Neuronal stem cell (in vitro differentiated cells): Measurements from ENCODE around the gene SGSM1. TPM values are rescaled to one million over a fixed set of nuclear protein-coding genes. Genes with fewer than 3 reads are reported as not detected.

Experiments used
- DNase-seq: peaks from one replicate; pipeline ENCODE4 v3.0.0-alpha.2; 2013; ENCODE audit warnings: low spot score
- H2AFZ ChIP-seq: one replicate; pipeline ENCODE4 v1.6.1; 2013; ENCODE audit warnings: mild to moderate bottlenecking, low read length, inconsistent platforms
- H2AK5ac ChIP-seq: 2 replicates; pipeline ENCODE4 v1.6.1; 2013; ENCODE audit warnings: low read depth, mild to moderate bottlenecking, inconsistent platforms, low read length, moderate library complexity, mixed read lengths
- H2BK120ac ChIP-seq: 2 replicates; pipeline ENCODE4 v1.6.1; 2013; ENCODE audit warnings: low read depth, mild to moderate bottlenecking, inconsistent platforms, low read length, moderate library complexity, mixed read lengths
- H2BK12ac ChIP-seq: one replicate; pipeline ENCODE4 v1.6.1; 2013; ENCODE audit warnings: low read length, inconsistent platforms
- H2BK15ac ChIP-seq: 2 replicates; pipeline ENCODE4 v1.6.1; 2013; ENCODE audit warnings: mild to moderate bottlenecking, low read length, inconsistent platforms, mixed read lengths
- H2BK5ac ChIP-seq: one replicate; pipeline ENCODE4 v1.6.1; 2013; ENCODE audit warnings: inconsistent platforms, mild to moderate bottlenecking, low read length, moderate library complexity
- H3K14ac ChIP-seq: one replicate; pipeline ENCODE4 v1.6.1; 2013; ENCODE audit warnings: low read length, inconsistent platforms
- H3K18ac ChIP-seq: 2 replicates; pipeline ENCODE4 v1.6.1; 2013; ENCODE audit warnings: low read length, inconsistent platforms
- H3K23ac ChIP-seq: 2 replicates; pipeline ENCODE4 v1.6.1; 2013; ENCODE audit warnings: low read depth, mild to moderate bottlenecking, mixed read lengths, low read length, inconsistent platforms; ENCODE audit not compliant: poor library complexity
- H3K27ac ChIP-seq: replicated peaks from 3 replicates; pipeline ENCODE4 v1.5.1; 2013; ENCODE audit warnings: low read length, inconsistent platforms
- H3K27me3 ChIP-seq, 3 experiments: 2 replicates each; pipeline ENCODE4 v1.6.1; 2013; ENCODE audit warnings: low read length in 3 of 3, mild to moderate bottlenecking in 2 of 3, inconsistent platforms in 1 of 3, low read depth in 1 of 3, mixed read lengths in 1 of 3, moderate library complexity in 1 of 3; ENCODE audit not compliant: control insufficient read depth in 3 of 3, insufficient read depth in 3 of 3
- H3K36me3 ChIP-seq, 2 donors: replicated peaks in 1 of 2; 2 replicates each; pipeline ENCODE4 v1.6.1; 2013; ENCODE audit warnings: low read length in 2 of 2; ENCODE audit not compliant: control insufficient read depth in 2 of 2, insufficient read depth in 2 of 2
- H3K4ac ChIP-seq: 2 replicates; pipeline ENCODE4 v1.6.1; 2013; ENCODE audit warnings: inconsistent platforms, mild to moderate bottlenecking, low read length, moderate library complexity
- H3K4me1 ChIP-seq, 2 donors: 1 replicate in 1 of 2; 2 replicates in 1 of 2; pipeline ENCODE4 v1.6.1; 2013; ENCODE audit warnings: low read length in 2 of 2, low read depth in 1 of 2; ENCODE audit not compliant: control insufficient read depth in 2 of 2, insufficient read depth in 1 of 2
- H3K4me2 ChIP-seq: one replicate; pipeline ENCODE4 v1.6.1; 2013; ENCODE audit warnings: mild to moderate bottlenecking, low read length, inconsistent platforms; ENCODE audit not compliant: insufficient read depth, poor library complexity, severe bottlenecking
- H3K4me3 ChIP-seq, 2 donors: 2 replicates each; pipeline ENCODE4 v1.5.1; 2013; ENCODE audit warnings: low read length in 2 of 2, mild to moderate bottlenecking in 2 of 2, inconsistent platforms in 1 of 2, moderate library complexity in 1 of 2
- H3K79me1 ChIP-seq: one replicate; pipeline ENCODE4 v1.6.1; 2013; ENCODE audit warnings: low read depth, mild to moderate bottlenecking, inconsistent platforms, low read length, moderate library complexity
- H3K9ac ChIP-seq: one replicate; pipeline ENCODE4 v1.6.1; 2013; ENCODE audit warnings: mild to moderate bottlenecking, low read depth, low read length, inconsistent platforms; ENCODE audit not compliant: poor library complexity
- H3K9me3 ChIP-seq, 2 donors: replicated peaks in 1 of 2; 2 replicates each; pipeline versions ENCODE3 to v1.6.1; 2013; ENCODE audit warnings: low read length in 2 of 2, mild to moderate bottlenecking in 2 of 2, inconsistent platforms in 1 of 2, low read depth in 1 of 2, mixed read lengths in 1 of 2, moderate library complexity in 1 of 2; ENCODE audit not compliant: control insufficient read depth in 2 of 2, insufficient read depth in 1 of 2
- H4K8ac ChIP-seq: one replicate; pipeline ENCODE4 v1.6.1; 2013; ENCODE audit warnings: low read depth, mild to moderate bottlenecking, inconsistent platforms, low read length, moderate library complexity
- H4K91ac ChIP-seq: one replicate; pipeline ENCODE4 v1.6.1; 2013; ENCODE audit warnings: low read length, low read depth, mild to moderate bottlenecking, inconsistent platforms; ENCODE audit not compliant: poor library complexity
- WGBS, 2 donors: extraction: QIAGEN DNeasy Blood & Tissue Kit; methylation state at CpG; one replicate each; pipeline ENCODE4 v1.1.7; 2013; ENCODE audit warnings: missing lambda C conversion rate in 2 of 2, mixed read lengths in 1 of 2; ENCODE audit not compliant: insufficient read length in 2 of 2, insufficient replicate concordance in 1 of 2; ENCODE audit errors: extremely low coverage in 2 of 2; 5-methylcytosine and 5-hydroxymethylcytosine counted together
- polyA plus RNA-seq, 2 experiments: library from polyadenylated mRNA; stranded (reverse); fragments of 200-250 nt; gene quantifications; one replicate each; pipeline ENCODE4 v1.2.3, GENCODE V29; 2013

Gene SGSM1, protein sequence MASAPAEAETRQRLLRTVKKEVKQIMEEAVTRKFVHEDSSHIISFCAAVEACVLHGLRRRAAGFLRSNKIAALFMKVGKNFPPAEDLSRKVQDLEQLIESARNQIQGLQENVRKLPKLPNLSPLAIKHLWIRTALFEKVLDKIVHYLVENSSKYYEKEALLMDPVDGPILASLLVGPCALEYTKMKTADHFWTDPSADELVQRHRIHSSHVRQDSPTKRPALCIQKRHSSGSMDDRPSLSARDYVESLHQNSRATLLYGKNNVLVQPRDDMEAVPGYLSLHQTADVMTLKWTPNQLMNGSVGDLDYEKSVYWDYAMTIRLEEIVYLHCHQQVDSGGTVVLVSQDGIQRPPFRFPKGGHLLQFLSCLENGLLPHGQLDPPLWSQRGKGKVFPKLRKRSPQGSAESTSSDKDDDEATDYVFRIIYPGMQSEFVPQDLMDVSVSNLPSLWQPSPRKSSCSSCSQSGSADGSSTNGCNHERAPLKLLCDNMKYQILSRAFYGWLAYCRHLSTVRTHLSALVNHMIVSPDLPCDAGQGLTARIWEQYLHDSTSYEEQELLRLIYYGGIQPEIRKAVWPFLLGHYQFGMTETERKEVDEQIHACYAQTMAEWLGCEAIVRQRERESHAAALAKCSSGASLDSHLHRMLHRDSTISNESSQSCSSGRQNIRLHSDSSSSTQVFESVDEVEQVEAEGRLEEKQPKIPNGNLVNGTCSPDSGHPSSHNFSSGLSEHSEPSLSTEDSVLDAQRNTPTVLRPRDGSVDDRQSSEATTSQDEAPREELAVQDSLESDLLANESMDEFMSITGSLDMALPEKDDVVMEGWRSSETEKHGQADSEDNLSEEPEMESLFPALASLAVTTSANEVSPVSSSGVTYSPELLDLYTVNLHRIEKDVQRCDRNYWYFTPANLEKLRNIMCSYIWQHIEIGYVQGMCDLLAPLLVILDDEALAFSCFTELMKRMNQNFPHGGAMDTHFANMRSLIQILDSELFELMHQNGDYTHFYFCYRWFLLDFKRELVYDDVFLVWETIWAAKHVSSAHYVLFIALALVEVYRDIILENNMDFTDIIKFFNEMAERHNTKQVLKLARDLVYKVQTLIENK
- 2.0 TPM for polyA plus RNA-seq (2013, experiment 1 of 2)
- polyA plus RNA-seq (2013, experiment 2 of 2), result 1.6 TPM

DNA sequence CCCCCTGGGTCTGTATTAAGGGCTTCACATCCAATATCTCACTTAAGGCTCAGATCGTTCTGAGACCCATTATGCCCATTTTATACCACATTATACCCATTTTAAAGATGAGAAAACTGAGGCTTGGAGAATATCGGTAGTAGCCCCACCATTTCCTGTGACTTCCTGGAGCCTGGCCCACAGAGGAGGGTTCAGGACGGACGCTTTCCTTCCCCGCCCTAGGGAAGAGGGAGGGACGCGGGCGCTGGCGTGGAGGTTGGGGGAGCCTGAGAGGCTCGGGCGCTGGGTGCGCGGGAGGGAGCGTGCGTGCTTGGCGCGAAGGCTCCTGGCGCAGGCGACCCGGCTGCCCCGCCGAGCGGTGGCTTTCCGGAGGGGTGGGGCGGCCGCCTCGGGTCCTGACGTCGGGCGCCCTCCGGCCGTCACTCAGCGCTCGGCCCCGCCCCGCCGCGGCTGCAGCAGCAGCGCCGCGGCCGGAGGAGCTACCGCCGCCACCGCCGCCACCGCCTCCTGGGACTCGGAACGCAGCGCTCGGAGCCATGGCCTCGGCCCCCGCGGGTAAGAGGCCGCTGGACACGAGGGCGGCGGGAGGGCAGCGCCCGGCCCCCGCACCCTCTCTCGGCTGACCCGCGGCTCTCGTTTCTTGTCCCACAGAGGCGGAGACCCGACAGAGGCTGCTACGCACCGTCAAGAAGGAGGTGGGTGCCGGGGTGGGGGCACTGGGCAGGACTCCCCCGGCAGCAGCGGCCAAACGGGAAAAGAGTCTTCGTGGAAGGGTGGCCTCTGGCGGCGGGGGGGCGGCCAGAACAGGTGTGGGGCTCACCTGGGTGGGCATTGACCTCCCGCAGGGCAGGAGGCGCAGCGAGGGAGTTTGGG lies at the start of gene SGSM1:
SGSM1 (plus strand) TSS at position 422 of the 873 bp plus-strand sequence; CDS start at position 537, 115 bp downstream.
- Histone ChIP-seq H3K14ac (peak within 1 kb of the TSS; percentile 23), H3K27ac (no peak within 1 kb of the TSS), H3K4me3 (peak within 1 kb of the TSS; percentile 49 to 86), H2AK5ac (peak within 1 kb of the TSS; percentile 73), H3K9ac (peak within 1 kb of the TSS; percentile 88), H2BK15ac (peak within 1 kb of the TSS; percentile 76), H3K27me3 (peaks cover 0 to 21% (median 8%) of the 10 kb centered on the region in 3 experiments), H3K18ac (peak within 1 kb of the TSS; percentile 98), H2BK12ac (peak within 1 kb of the TSS; percentile 42), H3K79me1 (no peaks in the 10 kb centered on the region), H2BK5ac (peak within 1 kb of the TSS; percentile 55), H3K23ac (peak within 1 kb of the TSS; percentile 36), H2AFZ (peak within 1 kb of the TSS; percentile 98), H4K8ac (no peak within 1 kb of the TSS), H4K91ac (peak within 1 kb of the TSS; percentile 14), H3K36me3 (no peaks in the 10 kb centered on the region), H3K4me1 (peaks cover 4 to 20% of the 10 kb centered on the region in 2 donors), H3K9me3 (no peaks in the 10 kb centered on the region), H3K4me2 (peak within 1 kb of the TSS; percentile 95), H3K4ac (no peak within 1 kb of the TSS), H2BK120ac (no peak within 1 kb of the TSS)
- no CpG with 5 or more reads among the region's 80 CpGs for WGBS, 2 donors
- DNase-seq, result peak; percentile 82

DNA sequence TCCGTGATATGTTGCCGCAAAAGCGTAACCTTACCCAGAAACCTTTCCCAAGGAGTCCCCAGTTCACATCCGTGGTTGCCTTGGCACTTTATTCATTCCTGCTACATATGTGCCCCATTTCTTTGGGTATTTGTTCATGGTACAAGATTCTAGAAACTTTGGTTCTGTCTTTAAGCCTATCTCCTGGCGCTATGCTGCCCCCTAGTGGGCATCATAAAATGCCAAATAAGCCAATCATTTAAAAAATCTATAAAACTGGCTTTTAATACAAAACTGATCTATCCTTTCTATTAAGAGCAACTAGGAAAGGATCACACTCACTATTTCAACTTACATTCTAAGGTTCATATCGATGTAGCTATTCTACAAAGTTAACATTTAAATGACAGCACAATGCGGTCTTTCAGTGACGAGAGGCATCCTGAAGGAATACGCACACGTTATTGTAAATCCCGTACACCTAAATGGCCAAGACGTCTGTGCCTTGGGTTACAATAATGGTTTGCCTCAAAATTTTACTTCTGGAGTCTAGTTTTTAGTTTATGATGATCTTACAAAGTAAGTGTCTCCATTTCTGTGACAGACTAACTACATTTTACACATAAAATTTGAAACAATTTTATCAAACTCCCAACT lies 47.7 kb upstream of the SGSM1 start:
- H3K4me2 ChIP-seq, result no peak overlapping the region
- H2BK120ac ChIP-seq, result no peak overlapping the region
- H2AFZ ChIP-seq, result no peak overlapping the region
- no peak overlapping the region for H4K91ac ChIP-seq
- H3K4me1 ChIP-seq, result peaks cover 0 to 4% of the 10 kb centered on the region in 2 donors
- no peak overlapping the region for H2BK12ac ChIP-seq
- H3K4me3 ChIP-seq, result no peak overlapping the region
- H3K27ac ChIP-seq, result no peak overlapping the region
- no CpG with 5 or more reads among the region's 12 CpGs for WGBS, 2 donors
- no peaks in the 10 kb centered on the region for H3K9me3 ChIP-seq
- H3K23ac ChIP-seq, result no peak overlapping the region
- no peak overlapping the region for H3K9ac ChIP-seq
- H3K18ac ChIP-seq, result no peak overlapping the region
- DNase-seq, result peak; percentile 53
- H3K4ac ChIP-seq, result no peak overlapping the region
- H4K8ac ChIP-seq, result no peak overlapping the region
- no peaks in the 10 kb centered on the region for H3K27me3 ChIP-seq
- no peak overlapping the region for H2AK5ac ChIP-seq
- H2BK15ac ChIP-seq, result no peak overlapping the region
- H2BK5ac ChIP-seq, result no peak overlapping the region
- no peak overlapping the region for H3K14ac ChIP-seq
- H3K36me3 ChIP-seq, result no peaks in the 10 kb centered on the region
- no peaks in the 10 kb centered on the region for H3K79me1 ChIP-seq

DNA sequence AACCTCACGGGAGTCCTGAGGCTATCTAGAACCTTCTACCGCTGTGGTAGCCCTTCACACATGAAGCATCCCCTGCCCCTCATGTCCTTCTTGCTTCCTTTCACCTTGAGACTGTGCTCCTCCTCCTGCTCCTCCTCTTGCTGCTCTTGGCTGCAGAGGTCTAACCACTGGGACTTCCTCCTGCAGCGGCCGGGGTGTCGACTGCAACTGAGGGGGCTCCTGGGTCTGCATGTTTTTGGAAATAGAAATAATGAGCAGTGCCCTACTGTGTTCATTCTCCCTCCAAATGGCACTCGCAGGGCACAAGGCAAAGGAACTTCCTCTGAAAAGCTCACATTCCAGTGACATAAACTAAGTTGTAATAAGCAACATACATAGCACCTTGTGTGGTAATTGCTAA lies 46.2 kb upstream of the SGSM1 start:
- Histone ChIP-seq H3K9ac (no peak overlapping the region), H2BK12ac (no peak overlapping the region), H2BK5ac (no peak overlapping the region), H3K4ac (no peak overlapping the region), H3K36me3 (no peaks in the 10 kb centered on the region), H3K79me1 (no peaks in the 10 kb centered on the region), H3K4me2 (no peak overlapping the region), H2BK120ac (no peak overlapping the region), H2AFZ (no peak overlapping the region), H3K9me3 (no peaks in the 10 kb centered on the region), H2AK5ac (no peak overlapping the region), H3K27me3 (no peaks in the 10 kb centered on the region), H3K27ac (no peak overlapping the region), H3K4me1 (no peaks in the 10 kb centered on the region), H3K23ac (no peak overlapping the region), H3K18ac (no peak overlapping the region), H4K91ac (no peak overlapping the region), H4K8ac (no peak overlapping the region), H3K14ac (no peak overlapping the region), H3K4me3 (no peak overlapping the region), H2BK15ac (no peak overlapping the region)
- DNase-seq, result no peak
- WGBS, 2 donors, result no CpG with 5 or more reads among the region's 6 CpGs
